Amniotic stem cell (primary cell): ENCODE measurements around the gene GPR156.

Experiments
- DNase-seq: peaks from one replicate; lab custom pipeline; 2025; lab: John Stamatoyannopoulos, UW

The GPR156 gene

GRCh38 chr3:120125992-120126391 lies 159.0 kb downstream of the GPR156 start:
- no peak for DNase-seq

GRCh38 chr3:120119846-120120510 lies 165.0 kb downstream of the GPR156 start:
- DNase-seq = no peak
